ENCODE data around the gene CFAP70. TPM values are rescaled to one million over a fixed set of nuclear protein-coding genes. Genes with fewer than 3 reads are reported as not detected.

Gene CFAP70
- total RNA-seq, 1 experiment from 2014 or later, result 1.5 TPM

- H3K36me3 Mint-ChIP-seq (ENCODE audit: insufficient read depth, unreplicated experiment), result no peaks in the 10 kb centered on the region
- DNase-seq (ENCODE audit: unreplicated experiment), result no peak
- no peak overlapping the region for H3K27ac Mint-ChIP-seq (ENCODE audit: low read depth, unreplicated experiment)
- H3K4me3 Mint-ChIP-seq (ENCODE audit: unreplicated experiment), result no peak overlapping the region
- ChIA-PET CTCF (interaction anchor here (0.6 to 1.6 kb wide), 2 partner anchors 29 to 218 kb away, joined by 3 read pairs; no protein-coding TSS in a partner anchor), POLR2A (interaction anchor here (0.7 kb wide), 1 partner anchor 529 kb away, joined by 5 read pairs; no protein-coding TSS in a partner anchor)
- no TSS peak for BruUV-seq (replicated peaks)
- H3K9me3 Mint-ChIP-seq (ENCODE audit: unreplicated experiment), result peaks cover 18% of the 10 kb centered on the region
- H3K27me3 Mint-ChIP-seq (ENCODE audit: insufficient read depth, unreplicated experiment), result peaks cover 16% of the 10 kb centered on the region
- no peaks in the 10 kb centered on the region for H3K4me1 Mint-ChIP-seq (ENCODE audit: insufficient read depth, unreplicated experiment)
- TF ChIP-seq, protein P1, sequence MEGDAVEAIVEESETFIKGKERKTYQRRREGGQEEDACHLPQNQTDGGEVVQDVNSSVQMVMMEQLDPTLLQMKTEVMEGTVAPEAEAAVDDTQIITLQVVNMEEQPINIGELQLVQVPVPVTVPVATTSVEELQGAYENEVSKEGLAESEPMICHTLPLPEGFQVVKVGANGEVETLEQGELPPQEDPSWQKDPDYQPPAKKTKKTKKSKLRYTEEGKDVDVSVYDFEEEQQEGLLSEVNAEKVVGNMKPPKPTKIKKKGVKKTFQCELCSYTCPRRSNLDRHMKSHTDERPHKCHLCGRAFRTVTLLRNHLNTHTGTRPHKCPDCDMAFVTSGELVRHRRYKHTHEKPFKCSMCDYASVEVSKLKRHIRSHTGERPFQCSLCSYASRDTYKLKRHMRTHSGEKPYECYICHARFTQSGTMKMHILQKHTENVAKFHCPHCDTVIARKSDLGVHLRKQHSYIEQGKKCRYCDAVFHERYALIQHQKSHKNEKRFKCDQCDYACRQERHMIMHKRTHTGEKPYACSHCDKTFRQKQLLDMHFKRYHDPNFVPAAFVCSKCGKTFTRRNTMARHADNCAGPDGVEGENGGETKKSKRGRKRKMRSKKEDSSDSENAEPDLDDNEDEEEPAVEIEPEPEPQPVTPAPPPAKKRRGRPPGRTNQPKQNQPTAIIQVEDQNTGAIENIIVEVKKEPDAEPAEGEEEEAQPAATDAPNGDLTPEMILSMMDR (IDR thresholded peaks at IDR 0.05; ENCODE audit: unreplicated experiment), result no peak
- intact Hi-C loops (cut with micrococcal nuclease), result no loop called here
Measured at GRCh38 chr10:73293461-73293860, 65.2 kb downstream of the CFAP70 start.

DNA sequence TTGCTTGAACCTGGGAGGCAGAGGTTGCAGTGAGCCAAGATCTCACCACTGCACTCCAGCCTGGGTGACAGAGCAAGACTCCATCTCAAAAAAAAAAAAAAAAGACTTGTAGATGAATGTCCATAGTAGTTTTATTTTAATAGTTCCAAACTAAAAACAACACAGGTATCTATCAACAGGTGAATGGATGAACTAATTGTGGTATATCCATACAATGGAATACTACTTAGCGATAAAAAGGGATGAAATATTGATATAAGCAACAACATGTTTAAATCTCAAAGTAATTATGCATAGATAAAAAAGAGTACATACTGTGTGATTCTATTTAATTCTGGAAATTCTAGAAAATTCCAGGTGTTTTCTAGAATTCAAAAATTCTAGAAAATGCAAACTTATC, 68.7 kb downstream of the CFAP70 start:
- Mint-ChIP-seq H3K27me3 (ENCODE audit: insufficient read depth, unreplicated experiment) (no peaks in the 10 kb centered on the region), H3K27ac (ENCODE audit: low read depth, unreplicated experiment) (no peak overlapping the region), H3K9me3 (ENCODE audit: unreplicated experiment) (peaks cover 18% of the 10 kb centered on the region), H3K4me1 (ENCODE audit: insufficient read depth, unreplicated experiment) (no peaks in the 10 kb centered on the region), H3K4me3 (ENCODE audit: unreplicated experiment) (no peak overlapping the region), H3K36me3 (ENCODE audit: insufficient read depth, unreplicated experiment) (no peaks in the 10 kb centered on the region)
- TF ChIP-seq, protein P1 (IDR thresholded peaks at IDR 0.05; ENCODE audit: unreplicated experiment), result no peak
- DNase-seq (ENCODE audit: unreplicated experiment), result no peak
- BruUV-seq (replicated peaks), result no TSS peak
- POLR2A ChIA-PET, result no interaction called here
- CTCF ChIA-PET, result no interaction called here
- intact Hi-C loops (cut with micrococcal nuclease), result no loop called here

DNA sequence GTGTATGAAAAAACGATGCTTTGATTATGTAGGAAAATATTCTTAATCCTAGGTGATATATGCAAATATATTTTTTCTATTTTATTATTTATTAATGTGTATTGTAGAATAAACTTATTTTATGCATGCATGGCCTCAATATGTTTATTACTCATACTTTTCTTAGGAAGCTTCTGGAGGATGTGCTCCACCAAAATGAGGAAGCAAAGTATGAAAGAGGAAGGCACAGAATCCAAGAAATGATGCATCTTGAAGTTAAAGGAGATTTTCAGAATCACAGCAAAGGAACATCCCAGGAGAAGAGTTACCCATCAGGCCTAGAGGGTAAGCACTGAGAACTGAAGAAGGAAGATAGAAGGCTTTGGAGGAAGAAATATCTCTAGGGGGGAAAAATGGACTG, 71.2 kb downstream of the CFAP70 start:
- H3K9me3 Mint-ChIP-seq (ENCODE audit: unreplicated experiment), result peaks cover 18% of the 10 kb centered on the region
- TF ChIP-seq, protein P1 (IDR thresholded peaks at IDR 0.05; ENCODE audit: unreplicated experiment), result no peak
- H3K4me1 Mint-ChIP-seq (ENCODE audit: insufficient read depth, unreplicated experiment), result no peaks in the 10 kb centered on the region
- intact Hi-C loops (cut with micrococcal nuclease), result no loop called here
- DNase-seq (ENCODE audit: unreplicated experiment), result no peak
- H3K27ac Mint-ChIP-seq (ENCODE audit: low read depth, unreplicated experiment), result no peak overlapping the region
- H3K27me3 Mint-ChIP-seq (ENCODE audit: insufficient read depth, unreplicated experiment), result no peaks in the 10 kb centered on the region
- POLR2A ChIA-PET, result no interaction called here
- CTCF ChIA-PET, result no interaction called here
- no TSS peak for BruUV-seq (replicated peaks)
- H3K36me3 Mint-ChIP-seq (ENCODE audit: insufficient read depth, unreplicated experiment), result no peaks in the 10 kb centered on the region
- H3K4me3 Mint-ChIP-seq (ENCODE audit: unreplicated experiment), result no peak overlapping the region

DNA sequence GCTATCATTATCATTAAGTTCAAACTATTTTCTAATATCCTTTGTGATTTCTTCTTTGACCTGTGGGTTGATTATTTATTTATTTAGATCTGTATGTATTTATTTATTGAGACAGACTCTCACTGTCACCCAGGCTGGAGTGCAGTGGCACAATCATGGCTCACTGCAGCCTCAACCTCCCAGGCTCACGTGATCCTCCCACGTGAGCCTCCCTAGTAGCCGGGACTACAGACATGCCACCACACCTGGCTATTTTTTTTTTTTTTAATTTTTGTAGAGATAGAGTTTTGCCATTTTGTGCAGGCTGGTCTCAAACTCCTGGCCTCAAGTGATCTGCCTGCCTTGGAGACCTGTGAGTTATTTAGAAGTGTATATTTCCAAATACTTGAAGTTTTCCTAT, 77.6 kb downstream of the CFAP70 start:
- H3K4me1 Mint-ChIP-seq (ENCODE audit: insufficient read depth, unreplicated experiment), result no peaks in the 10 kb centered on the region
- no peak for DNase-seq (ENCODE audit: unreplicated experiment)
- ChIA-PET CTCF (no interaction called here), POLR2A (interaction anchor here (0.6 kb wide), 1 partner anchor 76 kb away, joined by 4 read pairs; no protein-coding TSS in a partner anchor)
- intact Hi-C loops (cut with micrococcal nuclease), result no loop called here
- no TSS peak for BruUV-seq (replicated peaks)
- TF ChIP-seq, protein P1 (IDR thresholded peaks at IDR 0.05; ENCODE audit: unreplicated experiment), result no peak
- H3K4me3 Mint-ChIP-seq (ENCODE audit: unreplicated experiment), result no peak overlapping the region
- no peaks in the 10 kb centered on the region for H3K36me3 Mint-ChIP-seq (ENCODE audit: insufficient read depth, unreplicated experiment)
- no peaks in the 10 kb centered on the region for H3K27me3 Mint-ChIP-seq (ENCODE audit: insufficient read depth, unreplicated experiment)
- no peaks in the 10 kb centered on the region for H3K9me3 Mint-ChIP-seq (ENCODE audit: unreplicated experiment)
- no peak overlapping the region for H3K27ac Mint-ChIP-seq (ENCODE audit: low read depth, unreplicated experiment)

Data from MCF 10A (cell line).